Fibroblast of mammary gland (primary cell): ENCODE data around the gene PXN.
"Not testable (repeated sequence)": the region's sequence is repeated elsewhere in the genome, so short reads cannot be mapped to it uniquely, and the experiment has no call there.

ENCODE experiments used
- DNase-seq: peaks from one replicate; pipeline ENCODE4 v3.0.0-alpha.2; 2010; ENCODE audit warnings: low read depth
- H3K4me3 ChIP-seq: 2 replicates; pipeline ENCODE4 v1.5.1; 2011; ENCODE audit warnings: low read depth, mild to moderate bottlenecking, low read length, moderate library complexity; ENCODE audit not compliant: control insufficient read depth
- TF ChIP-seq, protein P1 (sequence below): conservative IDR thresholded peaks from 2 replicates; pipeline ENCODE4 v1.5.1; 2011; ENCODE audit warnings: low read depth, low read length, inconsistent platforms; ENCODE audit not compliant: control insufficient read depth, insufficient read depth

The PXN gene

DNA sequence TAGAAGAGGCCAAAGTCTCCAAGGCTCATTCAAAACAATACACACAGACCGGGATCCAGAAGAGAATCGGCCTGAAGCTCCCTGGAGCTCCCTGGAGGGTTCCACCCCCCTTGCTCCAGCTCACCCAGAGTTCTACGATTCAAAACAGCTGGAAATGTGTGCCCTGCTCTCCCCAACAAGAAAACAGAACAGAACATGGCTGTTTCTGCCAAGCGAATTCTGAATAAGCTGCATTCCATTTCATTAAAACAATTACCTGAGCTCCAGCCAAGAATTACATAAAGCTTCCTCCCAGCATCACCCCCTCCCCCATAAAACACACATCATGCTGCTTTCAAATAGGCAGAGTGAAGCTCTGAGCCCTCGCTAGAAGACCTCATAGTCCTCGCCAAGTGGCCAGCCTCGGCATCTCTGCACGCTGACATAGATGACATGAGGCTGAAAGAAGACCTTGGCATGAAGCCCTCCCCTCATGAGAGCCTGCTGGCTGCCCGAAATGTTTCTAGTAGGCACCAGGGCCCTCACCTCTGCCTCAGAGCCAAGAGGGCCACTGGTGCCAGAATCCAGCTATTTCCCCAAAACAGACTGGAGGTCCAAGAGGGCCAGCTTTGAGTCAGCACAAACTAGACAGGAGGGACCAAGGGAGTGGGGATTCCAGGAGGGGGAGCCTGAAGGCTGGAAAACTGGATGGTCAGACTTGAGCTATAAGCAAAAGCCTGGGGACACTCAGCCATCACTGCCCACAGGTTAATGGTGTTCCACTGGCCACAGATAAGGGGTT is 8.3 kb downstream of the PXN start:
- peak overlapping the region; percentile 3 for H3K4me3 ChIP-seq
- TF ChIP-seq, protein P1, sequence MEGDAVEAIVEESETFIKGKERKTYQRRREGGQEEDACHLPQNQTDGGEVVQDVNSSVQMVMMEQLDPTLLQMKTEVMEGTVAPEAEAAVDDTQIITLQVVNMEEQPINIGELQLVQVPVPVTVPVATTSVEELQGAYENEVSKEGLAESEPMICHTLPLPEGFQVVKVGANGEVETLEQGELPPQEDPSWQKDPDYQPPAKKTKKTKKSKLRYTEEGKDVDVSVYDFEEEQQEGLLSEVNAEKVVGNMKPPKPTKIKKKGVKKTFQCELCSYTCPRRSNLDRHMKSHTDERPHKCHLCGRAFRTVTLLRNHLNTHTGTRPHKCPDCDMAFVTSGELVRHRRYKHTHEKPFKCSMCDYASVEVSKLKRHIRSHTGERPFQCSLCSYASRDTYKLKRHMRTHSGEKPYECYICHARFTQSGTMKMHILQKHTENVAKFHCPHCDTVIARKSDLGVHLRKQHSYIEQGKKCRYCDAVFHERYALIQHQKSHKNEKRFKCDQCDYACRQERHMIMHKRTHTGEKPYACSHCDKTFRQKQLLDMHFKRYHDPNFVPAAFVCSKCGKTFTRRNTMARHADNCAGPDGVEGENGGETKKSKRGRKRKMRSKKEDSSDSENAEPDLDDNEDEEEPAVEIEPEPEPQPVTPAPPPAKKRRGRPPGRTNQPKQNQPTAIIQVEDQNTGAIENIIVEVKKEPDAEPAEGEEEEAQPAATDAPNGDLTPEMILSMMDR: no peak
- DNase-seq: peak; percentile 96

GRCh38 chr12:120254809-120255208 is 10.7 kb downstream of the PXN start:
- no peak for DNase-seq
- H3K4me3 ChIP-seq: no peak overlapping the region
- TF ChIP-seq, protein P1: no peak

GRCh38 chr12:120253313-120253712 is 12.2 kb downstream of the PXN start:
- DNase-seq, H3K4me3 ChIP-seq: not testable (repeated sequence)

GRCh38 chr12:120252071-120252906 is 13.2 kb downstream of the PXN start:
- no peak for DNase-seq
- no peak overlapping the region for H3K4me3 ChIP-seq
- TF ChIP-seq, protein P1: no peak

DNA sequence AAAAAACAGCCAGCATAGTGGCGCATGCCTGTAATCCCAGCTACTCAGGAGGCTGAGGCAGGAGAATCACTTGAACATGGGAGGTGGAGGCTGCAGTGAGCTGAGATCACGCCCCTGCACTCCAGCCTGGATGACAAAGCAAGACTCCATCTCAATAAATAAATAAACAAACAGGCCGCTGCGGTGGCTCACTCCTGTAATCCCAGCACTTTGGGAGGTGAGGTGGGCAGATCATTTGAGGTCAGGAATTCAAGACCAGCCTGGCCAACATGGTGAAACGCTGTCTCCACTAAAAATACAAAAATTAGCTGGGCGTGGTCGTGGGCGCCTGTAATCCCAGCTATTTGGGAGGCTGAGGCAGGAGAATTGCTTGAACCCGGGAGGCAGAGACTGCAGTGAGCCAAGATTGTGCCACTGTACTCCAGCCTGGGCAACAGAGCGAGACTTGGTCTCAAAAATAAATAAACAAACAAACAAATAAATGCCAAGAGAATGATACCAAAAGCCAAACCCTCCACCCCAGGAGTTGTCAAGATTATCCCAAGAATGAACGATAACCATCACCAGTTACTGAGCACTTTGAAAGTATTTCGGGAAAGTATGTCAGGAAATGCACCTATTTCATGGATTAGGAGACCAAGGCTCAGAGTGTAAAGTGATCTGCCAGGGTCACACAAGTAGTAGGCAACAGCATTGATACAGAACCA is 14.0 kb downstream of the PXN start:
- H3K4me3 ChIP-seq: not testable (repeated sequence)

DNA sequence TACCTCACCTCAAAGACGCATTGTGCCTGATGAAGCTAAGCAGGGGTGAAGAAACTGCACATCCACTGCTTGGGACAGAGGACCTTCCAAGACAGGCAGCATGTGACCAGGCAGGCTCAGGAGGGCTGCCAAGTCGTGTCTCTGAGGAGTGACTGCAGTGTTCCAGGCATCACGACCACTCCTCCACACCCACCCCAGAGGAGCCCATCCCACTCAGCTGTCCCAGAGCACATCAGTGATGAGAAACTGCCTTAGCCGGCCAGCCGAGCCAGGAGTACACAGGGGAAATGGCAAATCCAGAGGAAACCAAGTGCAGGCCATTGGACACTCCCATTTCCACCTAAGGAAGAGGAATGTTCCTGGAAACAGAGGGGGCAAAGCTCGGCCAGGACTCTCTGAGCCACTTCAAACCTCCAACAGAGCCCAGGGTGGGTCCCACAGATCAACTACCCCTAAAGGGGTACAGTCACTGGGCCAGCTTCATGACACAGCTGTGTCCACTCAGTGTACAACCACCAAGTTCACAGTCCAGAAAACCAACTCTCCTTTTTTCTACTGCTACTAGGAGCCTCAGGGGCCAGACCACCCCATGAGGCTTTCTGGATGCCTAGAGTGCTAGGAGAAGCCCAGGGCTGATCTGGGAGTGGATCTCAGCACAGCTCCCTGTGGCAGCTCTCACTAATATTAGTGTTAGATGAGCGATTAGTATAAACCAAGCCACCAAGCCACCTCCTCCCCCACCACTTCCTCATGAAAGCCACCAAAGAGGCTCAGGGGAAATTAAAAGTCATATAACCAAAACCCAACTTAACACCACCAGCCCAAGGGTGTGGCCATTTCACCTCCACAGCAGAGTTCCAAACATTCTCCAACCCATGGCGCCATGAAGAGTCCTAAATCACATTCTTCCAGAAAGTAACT is 15.4 kb downstream of the PXN start:
- peak; percentile 55 for DNase-seq
- no peak overlapping the region for H3K4me3 ChIP-seq
- TF ChIP-seq, protein P1: no peak

More for the DNA sequence above, 14.0 kb downstream of the PXN start:
- DNase-seq: not testable (repeated sequence)

- TF ChIP-seq, protein P1: no peak
- no peak overlapping the region for H3K4me3 ChIP-seq
- DNase-seq: no peak
These were observed 16.2 kb downstream of the PXN start for GRCh38 chr12:120249266-120249874.
